Smooth muscle cell (in vitro differentiated cells): Measurements from ENCODE around the gene ANXA3. TPM values are rescaled to one million over a fixed set of nuclear protein-coding genes. Genes with fewer than 3 reads are reported as not detected.
A peak's percentile ranks its signal among the peaks of the same experiment; 100 is the strongest.

ENCODE experiments used
- DNase-seq: peaks from one replicate; lab custom pipeline; 2025; ENCODE audit not compliant: unreplicated experiment; lab: John Stamatoyannopoulos, UW
- H2AFZ ChIP-seq: fragments of 200-600 bp; sonication (generic); 2 replicates; pipeline ENCODE4 v1.6.0; 2016; ENCODE audit warnings: antibody characterized with exemption, low read depth, mild to moderate bottlenecking
- H3F3A ChIP-seq: fragments of 200-600 bp; sonication (generic); 2 replicates; pipeline ENCODE4 v1.6.0; 2017; ENCODE audit warnings: antibody characterized with exemption, low read depth
- H3K27ac ChIP-seq: fragments of 200-600 bp; sonication (generic); 2 replicates; pipeline ENCODE4 v1.5.1; 2016; ENCODE audit warnings: low read depth, mild to moderate bottlenecking
- H3K27me3 ChIP-seq: fragments of 200-600 bp; sonication (generic); 2 replicates; pipeline ENCODE4 v1.6.1; 2016; ENCODE audit warnings: low read depth, mild to moderate bottlenecking
- H3K36me3 ChIP-seq: fragments of 200-600 bp; sonication (generic); 2 replicates; pipeline ENCODE4 v1.5.1; 2016; ENCODE audit warnings: low read depth
- H3K4me1 ChIP-seq: fragments of 200-600 bp; sonication (generic); 2 replicates; pipeline ENCODE4 v1.5.1; 2016; ENCODE audit warnings: low read depth
- H3K4me2 ChIP-seq: fragments of 200-600 bp; sonication (generic); 2 replicates; pipeline ENCODE4 v1.6.0; 2016; ENCODE audit warnings: mild to moderate bottlenecking
- H3K4me3 ChIP-seq: fragments of 200-600 bp; sonication (generic); 2 replicates; pipeline ENCODE4 v1.5.1; 2016; ENCODE audit warnings: mild to moderate bottlenecking
- H3K79me2 ChIP-seq: fragments of 200-600 bp; sonication (generic); 2 replicates; pipeline ENCODE4 v1.6.0; 2016; ENCODE audit warnings: low read depth, mild to moderate bottlenecking
- H3K9ac ChIP-seq: fragments of 200-600 bp; sonication (generic); 2 replicates; pipeline ENCODE4 v1.6.0; 2016; ENCODE audit warnings: low read depth
- H3K9me3 ChIP-seq: fragments of 200-600 bp; sonication (generic); replicated peaks from 2 replicates; pipeline ENCODE4 v1.5.1; 2016; ENCODE audit warnings: low read depth
- H4K20me1 ChIP-seq: fragments of 200-600 bp; sonication (generic); 2 replicates; pipeline ENCODE4 v1.6.0; 2016; ENCODE audit warnings: low read depth
- CTCF ChIP-seq: fragments of 200-600 bp; sonication (generic); IDR thresholded peaks from 2 replicates; pipeline ENCODE4 v1.5.1; 2017; ENCODE audit warnings: borderline replicate concordance, mild to moderate bottlenecking, antibody characterized with exemption; ENCODE audit not compliant: insufficient read depth, poor library complexity, severe bottlenecking
- WGBS: methylation state at CpG from one replicate; pipeline ENCODE4 v1.1.7; 2016; ENCODE audit warnings: low lambda C conversion rate; 5-methylcytosine and 5-hydroxymethylcytosine counted together
- polyA plus RNA-seq: library from polyadenylated mRNA; unstranded; fragments of >200 nt; fragmentation: Nextera tagmentation; extraction: Ambion mirVana; gene quantifications from 2 replicates; pipeline ENCODE4 v1.2.1, GENCODE V29; 2016
- total RNA-seq: library from RNA; depleted of rRNA; stranded (reverse); fragments of >200 nt; gene quantifications from 2 replicates; pipeline ENCODE4 v1.2.3, GENCODE V29; 2014

The ANXA3 gene
- total and polyA plus RNA-seq, 2 experiments from 2014 or later: 16.7 to 44.5 TPM

GRCh38 chr4:78534286-78534955, 17.1 kb upstream of the ANXA3 start:
- 86% methylated on average over 4 of the region's 4 CpGs for WGBS
- H3K9ac ChIP-seq: peak overlapping the region; percentile 11

GRCh38 chr4:78542373-78542772, 9.2 kb upstream of the ANXA3 start:
- Histone ChIP-seq H3K79me2 (no peaks in the 10 kb centered on the region), H2AFZ (no peak overlapping the region), H3K27me3 (no peaks in the 10 kb centered on the region), H3K27ac (no peak overlapping the region), H3K36me3 (no peaks in the 10 kb centered on the region), H3K4me3 (no peak overlapping the region), H3F3A (no peaks in the 10 kb centered on the region), H3K9me3 (no peaks in the 10 kb centered on the region), H3K4me2 (no peak overlapping the region), H4K20me1 (no peaks in the 10 kb centered on the region), H3K9ac (no peak overlapping the region), H3K4me1 (no peaks in the 10 kb centered on the region)
- WGBS: 88% methylated on average over 5 of the region's 5 CpGs
- no peak for TF ChIP-seq CTCF
- no peak for DNase-seq

More at GRCh38 chr4:78534286-78534955, 17.1 kb upstream of the ANXA3 start:
- Histone ChIP-seq H3K4me3 (no peak overlapping the region), H4K20me1 (no peaks in the 10 kb centered on the region), H3F3A (no peaks in the 10 kb centered on the region), H3K4me2 (peak overlapping the region; percentile 12), H3K4me1 (no peaks in the 10 kb centered on the region), H3K27me3 (no peaks in the 10 kb centered on the region), H3K36me3 (no peaks in the 10 kb centered on the region), H3K79me2 (no peaks in the 10 kb centered on the region), H3K27ac (peak overlapping the region; percentile 72), H2AFZ (no peak overlapping the region), H3K9me3 (no peaks in the 10 kb centered on the region)
- no peak for DNase-seq
- TF ChIP-seq CTCF: no peak

DNA sequence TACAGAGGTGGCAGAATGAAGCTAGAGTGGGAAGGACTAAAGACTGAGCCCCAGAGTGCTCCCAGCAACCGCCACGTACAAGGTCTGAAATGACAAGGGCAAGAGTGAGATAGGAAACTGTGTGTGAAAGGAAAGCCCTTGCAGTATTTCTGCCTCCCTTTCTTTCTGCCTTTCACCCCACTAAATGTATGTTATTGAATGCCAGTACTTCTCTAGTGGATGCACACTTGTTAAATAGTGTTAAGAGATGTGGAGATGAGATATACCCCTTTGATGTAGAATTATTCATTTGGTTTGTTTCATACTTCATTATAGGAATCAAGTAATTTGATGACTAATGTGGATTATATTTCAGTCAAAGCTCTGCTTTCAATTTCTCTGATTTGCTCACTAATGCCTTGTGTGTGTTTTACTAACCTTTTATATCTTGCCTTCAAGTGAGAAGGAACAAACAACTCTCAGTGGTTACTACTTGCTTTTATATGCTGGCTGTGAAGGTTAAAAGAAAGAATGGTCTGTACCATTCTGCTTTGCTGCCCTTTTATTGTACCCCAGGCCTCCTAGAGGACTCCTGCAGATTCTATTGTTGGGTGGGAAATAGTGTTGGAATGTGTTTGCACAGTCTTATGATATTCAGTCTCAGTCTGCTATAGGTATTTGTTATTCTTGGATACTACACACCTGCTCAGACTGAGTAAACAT, 8.0 kb upstream of the ANXA3 start:
- Histone ChIP-seq H3K9me3 (no peaks in the 10 kb centered on the region), H3K79me2 (no peaks in the 10 kb centered on the region), H4K20me1 (no peaks in the 10 kb centered on the region), H3K36me3 (no peaks in the 10 kb centered on the region), H3K4me3 (no peak overlapping the region), H3K4me2 (no peak overlapping the region), H3F3A (no peaks in the 10 kb centered on the region), H3K27me3 (no peaks in the 10 kb centered on the region), H3K9ac (no peak overlapping the region), H3K4me1 (no peaks in the 10 kb centered on the region), H2AFZ (no peak overlapping the region), H3K27ac (no peak overlapping the region)
- no peak for DNase-seq
- WGBS: 92% methylated on average over 2 of the region's 2 CpGs
- TF ChIP-seq CTCF: no peak
